RWPE2 (cell line): ENCODE measurements around the gene INMT.

Experiments used
- ATAC-seq: fragments of 200-7000 bp; cut with Tn5 transposase; 3 replicates; pipeline ENCODE4 v1.9.1; 2021; ENCODE audit warnings: low read depth
- DNase-seq: peaks from one replicate; pipeline ENCODE4 v3.0.0-alpha.2; 2020; ENCODE audit warnings: low spot score
- H3K27ac ChIP-seq: fragments of 450-650 bp; 2 replicates; pipeline ENCODE4 v1.5.1; 2017; ENCODE audit warnings: mild to moderate bottlenecking; ENCODE audit not compliant: poor library complexity, severe bottlenecking
- H3K27me3 ChIP-seq: fragments of 250-450 bp; sonication (Bioruptor Pico); 2 replicates; pipeline ENCODE4 v1.5.1; 2021; ENCODE audit warnings: mild to moderate bottlenecking, moderate library complexity; ENCODE audit not compliant: insufficient read depth, poor library complexity, severe bottlenecking
- H3K36me3 ChIP-seq: fragments of 250-450 bp; sonication (Bioruptor Pico); 2 replicates; pipeline ENCODE4 v1.5.1; 2020; ENCODE audit warnings: low read depth, mild to moderate bottlenecking, moderate library complexity
- H3K4me1 ChIP-seq: fragments of 250-450 bp; sonication (Bioruptor Pico); 2 replicates; pipeline ENCODE4 v1.5.1; 2021; ENCODE audit warnings: mild to moderate bottlenecking, moderate library complexity; ENCODE audit not compliant: insufficient read depth, poor library complexity, severe bottlenecking
- H3K4me3 ChIP-seq: fragments of 250-450 bp; sonication (Bioruptor Pico); 2 replicates; pipeline ENCODE4 v1.5.1; 2021; ENCODE audit warnings: mild to moderate bottlenecking, moderate library complexity; ENCODE audit not compliant: severe bottlenecking
- H3K9me3 ChIP-seq: fragments of 250-450 bp; sonication (Bioruptor Pico); 2 replicates; pipeline ENCODE4 v1.5.1; 2021; ENCODE audit warnings: mild to moderate bottlenecking, moderate library complexity; ENCODE audit not compliant: severe bottlenecking
- TF ChIP-seq, protein P1 (sequence below): fragments of 450-650 bp; IDR thresholded peaks from one replicate; pipeline ENCODE4 v1.5.1; 2017; ENCODE audit warnings: mild to moderate bottlenecking, moderate library complexity; ENCODE audit not compliant: poor library complexity, severe bottlenecking

INMT gene

DNA sequence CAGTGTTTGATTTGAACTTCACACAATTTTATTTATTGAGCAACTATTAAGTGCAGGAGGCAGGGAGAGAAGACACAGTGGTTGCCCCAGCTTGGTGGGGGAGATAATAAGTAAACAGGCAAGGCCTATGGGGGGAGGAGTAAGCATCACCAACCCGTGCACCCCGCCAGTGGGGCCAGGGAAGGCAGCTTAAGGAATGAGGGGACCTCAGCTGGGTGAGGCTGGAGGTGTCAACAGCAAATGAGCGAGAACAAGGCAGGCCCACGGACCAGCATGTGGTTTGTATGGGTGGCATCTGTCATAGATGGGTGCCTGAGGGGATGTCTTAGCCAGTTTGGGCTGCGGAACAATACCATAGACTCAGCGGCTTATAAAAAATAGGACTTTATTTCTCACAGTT is 45.6 kb upstream of the INMT start:
- TF ChIP-seq, protein P1, sequence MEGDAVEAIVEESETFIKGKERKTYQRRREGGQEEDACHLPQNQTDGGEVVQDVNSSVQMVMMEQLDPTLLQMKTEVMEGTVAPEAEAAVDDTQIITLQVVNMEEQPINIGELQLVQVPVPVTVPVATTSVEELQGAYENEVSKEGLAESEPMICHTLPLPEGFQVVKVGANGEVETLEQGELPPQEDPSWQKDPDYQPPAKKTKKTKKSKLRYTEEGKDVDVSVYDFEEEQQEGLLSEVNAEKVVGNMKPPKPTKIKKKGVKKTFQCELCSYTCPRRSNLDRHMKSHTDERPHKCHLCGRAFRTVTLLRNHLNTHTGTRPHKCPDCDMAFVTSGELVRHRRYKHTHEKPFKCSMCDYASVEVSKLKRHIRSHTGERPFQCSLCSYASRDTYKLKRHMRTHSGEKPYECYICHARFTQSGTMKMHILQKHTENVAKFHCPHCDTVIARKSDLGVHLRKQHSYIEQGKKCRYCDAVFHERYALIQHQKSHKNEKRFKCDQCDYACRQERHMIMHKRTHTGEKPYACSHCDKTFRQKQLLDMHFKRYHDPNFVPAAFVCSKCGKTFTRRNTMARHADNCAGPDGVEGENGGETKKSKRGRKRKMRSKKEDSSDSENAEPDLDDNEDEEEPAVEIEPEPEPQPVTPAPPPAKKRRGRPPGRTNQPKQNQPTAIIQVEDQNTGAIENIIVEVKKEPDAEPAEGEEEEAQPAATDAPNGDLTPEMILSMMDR = no peak
- Histone ChIP-seq H3K4me1 (no peaks in the 10 kb centered on the region), H3K9me3 (no peaks in the 10 kb centered on the region), H3K27me3 (no peaks in the 10 kb centered on the region), H3K27ac (no peak overlapping the region), H3K4me3 (no peak overlapping the region), H3K36me3 (no peaks in the 10 kb centered on the region)
- no peak for ATAC-seq
- DNase-seq = no peak

DNA sequence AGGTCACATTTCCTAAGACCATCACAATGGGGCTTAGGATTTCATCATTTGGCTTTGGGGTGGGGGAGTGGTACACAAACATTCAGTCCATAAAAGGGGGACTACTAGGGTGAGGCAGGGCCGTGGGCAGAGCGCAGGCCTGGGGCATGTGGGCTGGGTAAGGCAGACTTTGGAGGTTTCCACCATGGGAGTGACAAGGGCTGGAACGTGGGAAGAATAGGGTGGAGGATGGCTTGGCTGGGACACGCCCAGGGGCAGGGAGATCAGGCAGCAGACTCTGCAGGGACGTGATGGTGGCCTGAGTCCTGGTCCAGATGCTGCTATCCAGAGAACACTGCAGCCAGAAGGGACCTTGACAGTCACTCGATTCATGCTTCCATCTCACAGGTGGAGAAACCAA is 45.0 kb upstream of the INMT start:
- H3K4me3 ChIP-seq = no peak overlapping the region
- H3K4me1 ChIP-seq = no peaks in the 10 kb centered on the region
- TF ChIP-seq, protein P1 = no peak
- no peak overlapping the region for H3K27ac ChIP-seq
- H3K27me3 ChIP-seq = no peaks in the 10 kb centered on the region
- no peak for ATAC-seq
- no peaks in the 10 kb centered on the region for H3K36me3 ChIP-seq
- DNase-seq = no peak
- no peaks in the 10 kb centered on the region for H3K9me3 ChIP-seq

DNA sequence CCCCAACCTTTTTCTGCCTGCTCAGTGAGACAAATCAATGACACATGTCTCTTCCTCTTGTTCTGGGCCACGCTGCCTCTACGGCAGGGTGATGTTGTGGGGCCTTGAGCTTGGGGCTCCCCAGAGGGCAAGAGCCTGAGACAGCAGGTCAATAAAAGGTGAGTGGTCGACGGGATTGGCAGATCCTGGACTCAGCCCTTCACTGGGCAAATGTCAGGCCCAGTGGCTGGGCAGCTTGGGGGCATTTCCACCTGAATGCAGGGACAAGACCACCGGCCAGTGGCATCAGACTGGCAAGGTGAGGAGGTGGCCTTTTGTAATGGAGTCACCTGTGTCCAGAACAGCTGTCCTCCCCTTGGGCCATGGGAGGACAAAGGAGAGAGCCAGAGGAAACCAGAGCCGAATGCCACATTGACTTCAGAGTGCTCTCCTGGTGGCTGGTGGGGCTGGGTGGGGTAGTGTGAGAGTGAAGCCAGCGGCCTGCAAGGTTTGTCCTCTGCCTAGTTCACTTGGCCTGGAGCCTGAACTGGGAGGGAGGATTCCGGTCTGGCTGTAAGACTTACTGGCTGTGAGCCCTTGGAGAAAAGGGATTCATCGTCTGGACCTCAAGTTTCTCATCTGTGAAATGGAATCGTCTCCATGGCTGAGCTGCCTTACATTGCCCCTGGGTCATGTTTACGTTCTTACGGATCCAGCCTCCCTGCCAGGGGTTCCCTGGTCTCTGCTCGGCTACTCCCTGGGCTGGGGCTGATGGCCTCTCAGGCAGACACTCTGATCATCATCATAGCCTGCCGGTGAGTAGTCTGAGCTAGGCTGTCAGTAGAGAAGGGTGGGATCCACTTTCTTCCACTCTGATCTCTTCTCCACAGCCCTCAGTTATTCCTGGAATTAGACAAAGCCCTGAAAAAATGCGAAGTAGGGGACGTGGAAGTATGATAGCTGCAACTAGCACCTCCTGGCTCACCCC is 44.3 kb upstream of the INMT start:
- Histone ChIP-seq H3K36me3 (no peaks in the 10 kb centered on the region), H3K4me3 (no peak overlapping the region), H3K4me1 (no peaks in the 10 kb centered on the region), H3K27me3 (no peaks in the 10 kb centered on the region), H3K9me3 (no peaks in the 10 kb centered on the region), H3K27ac (no peak overlapping the region)
- TF ChIP-seq, protein P1 = no peak
- DNase-seq = no peak
- ATAC-seq = no peak

DNA sequence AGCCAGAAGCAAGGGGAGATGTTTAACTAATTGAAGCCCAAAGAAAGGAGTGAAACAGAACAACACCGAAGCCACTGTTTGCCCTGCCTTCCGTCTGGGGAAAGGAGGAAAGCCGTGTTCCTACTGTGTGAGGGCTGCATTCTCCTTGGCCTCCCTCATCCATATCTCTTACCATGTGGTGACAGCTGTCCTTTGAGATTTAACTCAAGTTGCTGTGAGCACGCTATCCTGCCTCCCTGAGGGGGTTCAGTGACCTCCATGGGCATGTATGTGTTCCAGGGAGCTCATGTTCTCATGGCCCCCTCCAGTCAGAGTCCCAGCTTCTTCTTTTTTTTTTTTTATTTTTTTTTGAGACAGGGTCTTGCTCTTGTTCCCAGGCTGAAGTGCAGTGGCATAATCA is 43.5 kb upstream of the INMT start:
- DNase-seq (no peak), ATAC-seq (no peak)
- Histone ChIP-seq H3K4me1 (no peaks in the 10 kb centered on the region), H3K36me3 (no peaks in the 10 kb centered on the region), H3K9me3 (no peaks in the 10 kb centered on the region), H3K4me3 (no peak overlapping the region), H3K27me3 (no peaks in the 10 kb centered on the region), H3K27ac (no peak overlapping the region)
- TF ChIP-seq, protein P1 = no peak

DNA sequence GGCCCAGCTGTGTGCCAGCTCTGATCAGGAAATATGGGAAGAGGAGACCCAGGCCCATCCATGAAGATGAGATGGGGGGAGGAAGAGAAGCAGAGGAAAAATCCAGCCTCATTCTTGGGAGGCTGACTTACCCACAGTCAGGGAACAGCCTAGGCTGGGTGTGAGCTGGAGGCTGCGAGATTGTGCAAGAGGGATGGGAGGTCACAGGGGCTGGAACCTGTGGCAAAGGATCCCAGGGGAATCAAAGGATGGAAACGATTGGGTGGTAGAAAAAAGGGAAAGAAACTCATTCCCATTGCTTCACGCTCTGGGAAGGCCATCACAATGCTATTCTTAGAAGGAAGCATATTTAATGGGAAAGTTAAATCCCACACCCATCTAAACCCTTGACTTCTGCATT is 43.0 kb upstream of the INMT start:
- no peaks in the 10 kb centered on the region for H3K27me3 ChIP-seq
- no peaks in the 10 kb centered on the region for H3K9me3 ChIP-seq
- no peaks in the 10 kb centered on the region for H3K36me3 ChIP-seq
- TF ChIP-seq, protein P1 = no peak
- no peaks in the 10 kb centered on the region for H3K4me1 ChIP-seq
- ATAC-seq (no peak), DNase-seq (no peak)
- no peak overlapping the region for H3K27ac ChIP-seq
- H3K4me3 ChIP-seq = no peak overlapping the region
